ENCODE measurements around the gene ZNF182. TPM values are rescaled to one million over a fixed set of nuclear protein-coding genes. Genes with fewer than 3 reads are reported as not detected.

ZNF182 gene
- total and polyA plus RNA-seq, 9 of the 15 experiments (the other 6 are each of a cell fraction or from before 2014, with no cell fraction given), result 0.59 to 5.0 (median 3.9) TPM

GRCh38 chrX:47936224-47936939 lies 67.4 kb downstream of the ZNF182 start:
- ATAC-seq (peak; percentile 93), FAIRE-seq (peak; percentile 88), DNase-seq (ENCODE audit: extremely low read depth in 1 of 4, low spot score in 3 of 4) (peak; percentile 42 to 91 (median 62))
- ChIA-PET POLR2A (no interaction called here), CTCF (ENCODE audit: low intra/inter-chr PET ratio) (interaction anchor here (0.6 kb wide), 1 partner anchor 91 kb away, joined by 3 read pairs; no protein-coding TSS in a partner anchor)
- Histone ChIP-seq H3K27ac (ENCODE audit: extremely low read depth, low read depth, low read length) (no peak overlapping the region; the same call in 2 of the 3 replicates), H3K79me2 (ENCODE audit: control insufficient read depth, insufficient read depth, low read length) (no peaks in the 10 kb centered on the region), H4K20me1 (replicated peaks; ENCODE audit: control insufficient read depth, insufficient read depth, low read length) (no peaks in the 10 kb centered on the region), H3K9ac (ENCODE audit: insufficient read depth in 1 of 2, low read depth in 2 of 2, low read length in 2 of 2) (no peak overlapping the region), H3K36me3 (ENCODE audit: control insufficient read depth, insufficient read depth, low read length) (no peaks in the 10 kb centered on the region), H2AFZ (ENCODE audit: low read depth, low read length) (no peak overlapping the region), H3K4me1 (replicated peaks in 1 of 2; ENCODE audit: control insufficient read depth in 2 of 2, insufficient read depth in 2 of 2, low read length in 2 of 2) (peaks cover 0 to 3% of the 10 kb centered on the region in 2 experiments; a peak in 3 of 5 replicates), H3K9me3 (replicated peaks; ENCODE audit: control insufficient read depth, insufficient read depth, low read depth, low read length) (no peaks in the 10 kb centered on the region), H3K4me3 (no peak overlapping the region), H3K9me1 (ENCODE audit: control insufficient read depth, insufficient read depth, low read length) (no peaks in the 10 kb centered on the region), H3K27me3 (ENCODE audit: control insufficient read depth in 2 of 2, insufficient read depth in 2 of 2, low read length in 2 of 2) (no peaks in the 10 kb centered on the region), H3K4me2 (ENCODE audit: insufficient read depth, low read length) (peak overlapping the region; percentile 24; the same call in 1 of the 2 replicates)
- no TSS peak for BruUV-seq (replicated peaks)
- in situ Hi-C loops (cut with MboI), result no loop called here
- intact Hi-C loops (cut with micrococcal nuclease), result no loop called here
- 3% methylated on average over 8 of the region's 15 CpGs for WGBS (ENCODE audit: insufficient coverage, low coverage, missing lambda C conversion rate)
- no peak for TF ChIP-seq C11orf30 (IDR thresholded peaks at IDR 0.05; ENCODE audit: low read depth)
- no peak for TF ChIP-seq SRSF3 (IDR thresholded peaks at IDR 0.05; ENCODE audit: insufficient read depth, low read length)
- TF ChIP-seq OTX1 (CRISPR knock-in tag; IDR thresholded peaks at IDR 0.05), result no peak
- TF ChIP-seq VEZF1 (CRISPR knock-in tag; IDR thresholded peaks at IDR 0.05), result peak; percentile 92
- TF ChIP-seq RBM25 (IDR thresholded peaks at IDR 0.05; ENCODE audit: low read depth, low read length, severe bottlenecking), result no peak
- peak; percentile 71 for TF ChIP-seq ZEB2 (IDR thresholded peaks at IDR 0.05)
- no peak for TF ChIP-seq DNMT1 (IDR thresholded peaks at IDR 0.05)
- TF ChIP-seq ZNF655 (CRISPR knock-in tag; IDR thresholded peaks at IDR 0.05), result no peak
- 0 out of 2 replicates have a peak, but pooled peaks have one; percentile 40 for TF ChIP-seq LCOR (CRISPR knock-in tag; IDR thresholded peaks at IDR 0.05)
- TF ChIP-seq FOXP1 (CRISPR knock-in tag; IDR thresholded peaks at IDR 0.05), result no peak
- TF ChIP-seq TCF3 (CRISPR knock-in tag; IDR thresholded peaks at IDR 0.05), result peak; percentile 75
- peak; percentile 60 for TF ChIP-seq SMARCE1 (IDR thresholded peaks at IDR 0.05)
- TF ChIP-seq EGR1 (conservative IDR thresholded peaks at IDR 0.05), result peak; percentile 78
- no peak for TF ChIP-seq STAT5B (CRISPR knock-in tag; IDR thresholded peaks at IDR 0.05)
- peak; percentile 95 for TF ChIP-seq CBFA2T3 (IDR thresholded peaks at IDR 0.05)
- TF ChIP-seq U2AF2 (optimal IDR thresholded peaks at IDR 0.05; ENCODE audit: low read depth, low read length), result no peak
- TF ChIP-seq ZNF77 (CRISPR knock-in tag; IDR thresholded peaks at IDR 0.05), result no peak
- no peak for TF ChIP-seq E2F8 (IDR thresholded peaks at IDR 0.05; ENCODE audit: low read depth, partially characterized antibody)
- no peak for TF ChIP-seq DLX4 (CRISPR knock-in tag; IDR thresholded peaks at IDR 0.05)

All from K562 (cell line).